ENCODE measurements around the gene ATP5F1E.

ATP5F1E gene

GRCh38 chr20:59032023-59032712 lies at the start of gene ATP5F1E:
TSS of gene ATP5F1E (minus strand) at chr20:59032335. CDS start at chr20:59032251, 84 bp downstream.
- peak; percentile 93 to 99 for DNase-seq

GRCh38 chr20:59081036-59081435 lies 48.9 kb upstream of the ATP5F1E start:
- no peak for DNase-seq

GRCh38 chr20:59078231-59078630 lies 46.1 kb upstream of the ATP5F1E start:
- no peak for DNase-seq

GRCh38 chr20:59077705-59078104 lies 45.6 kb upstream of the ATP5F1E start:
- no peak for DNase-seq

GRCh38 chr20:59075934-59076508 lies 43.9 kb upstream of the ATP5F1E start:
- no peak for DNase-seq

GRCh38 chr20:59074456-59074855 lies 42.3 kb upstream of the ATP5F1E start:
- no peak for DNase-seq

- no peak for DNase-seq
Measured at GRCh38 chr20:59073582-59073981, 41.4 kb upstream of the ATP5F1E start.

- no peak for DNase-seq
Measured at GRCh38 chr20:59071216-59071615, 39.1 kb upstream of the ATP5F1E start.

GRCh38 chr20:59069026-59069425 lies 36.9 kb upstream of the ATP5F1E start:
- DNase-seq = no peak

GRCh38 chr20:59068534-59068933 lies 36.4 kb upstream of the ATP5F1E start:
- no peak for DNase-seq

- DNase-seq = no peak
Measured at GRCh38 chr20:59064214-59064722, 32.1 kb upstream of the ATP5F1E start.

GRCh38 chr20:59063358-59064213 lies 31.5 kb upstream of the ATP5F1E start:
- DNase-seq = no peak

- DNase-seq = no peak
Measured at GRCh38 chr20:59062081-59062480, 29.9 kb upstream of the ATP5F1E start.

- DNase-seq = peak; percentile 27 to 30
Measured at GRCh38 chr20:59055302-59055701, 23.2 kb upstream of the ATP5F1E start.

- no peak for DNase-seq
Measured at GRCh38 chr20:59051666-59052185, 19.6 kb upstream of the ATP5F1E start.

- DNase-seq = no peak
Measured at GRCh38 chr20:59050437-59050836, 18.3 kb upstream of the ATP5F1E start.

- DNase-seq = no peak
Measured at GRCh38 chr20:59048681-59049030, 16.5 kb upstream of the ATP5F1E start.

GRCh38 chr20:59047938-59048680 lies 16.0 kb upstream of the ATP5F1E start:
- no peak for DNase-seq

- DNase-seq = no peak
Measured at GRCh38 chr20:59046862-59047261, 14.7 kb upstream of the ATP5F1E start.

GRCh38 chr20:59044796-59045195 lies 12.7 kb upstream of the ATP5F1E start:
- no peak for DNase-seq

- DNase-seq = no peak
Measured at GRCh38 chr20:59044295-59044694, 12.2 kb upstream of the ATP5F1E start.

- no peak for DNase-seq
Measured at GRCh38 chr20:59043698-59044097, 11.6 kb upstream of the ATP5F1E start.
